Measurements from ENCODE around the gene PPP2R3A. TPM values are rescaled to one million over a fixed set of nuclear protein-coding genes. Genes with fewer than 3 reads are reported as not detected.

Gene PPP2R3A
- total RNA-seq, 4 donors from 2014 or later, result 6.8 to 9.6 (median 8.2) TPM

GRCh38 chr3:136022529-136023263 lies 57.2 kb downstream of the PPP2R3A start:
- TF ChIP-seq, protein P1, sequence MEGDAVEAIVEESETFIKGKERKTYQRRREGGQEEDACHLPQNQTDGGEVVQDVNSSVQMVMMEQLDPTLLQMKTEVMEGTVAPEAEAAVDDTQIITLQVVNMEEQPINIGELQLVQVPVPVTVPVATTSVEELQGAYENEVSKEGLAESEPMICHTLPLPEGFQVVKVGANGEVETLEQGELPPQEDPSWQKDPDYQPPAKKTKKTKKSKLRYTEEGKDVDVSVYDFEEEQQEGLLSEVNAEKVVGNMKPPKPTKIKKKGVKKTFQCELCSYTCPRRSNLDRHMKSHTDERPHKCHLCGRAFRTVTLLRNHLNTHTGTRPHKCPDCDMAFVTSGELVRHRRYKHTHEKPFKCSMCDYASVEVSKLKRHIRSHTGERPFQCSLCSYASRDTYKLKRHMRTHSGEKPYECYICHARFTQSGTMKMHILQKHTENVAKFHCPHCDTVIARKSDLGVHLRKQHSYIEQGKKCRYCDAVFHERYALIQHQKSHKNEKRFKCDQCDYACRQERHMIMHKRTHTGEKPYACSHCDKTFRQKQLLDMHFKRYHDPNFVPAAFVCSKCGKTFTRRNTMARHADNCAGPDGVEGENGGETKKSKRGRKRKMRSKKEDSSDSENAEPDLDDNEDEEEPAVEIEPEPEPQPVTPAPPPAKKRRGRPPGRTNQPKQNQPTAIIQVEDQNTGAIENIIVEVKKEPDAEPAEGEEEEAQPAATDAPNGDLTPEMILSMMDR (IDR thresholded peaks at IDR 0.05), result no peak
- no peak for DNase-seq (ENCODE audit: low spot score)
- no peak for ATAC-seq (ENCODE audit: low FRiP score)

GRCh38 chr3:136023264-136023978 lies 57.9 kb downstream of the PPP2R3A start:
- TF ChIP-seq, protein P1 (IDR thresholded peaks at IDR 0.05), result no peak
- no peak for ATAC-seq (ENCODE audit: low FRiP score)
- DNase-seq (ENCODE audit: low spot score), result no peak

GRCh38 chr3:136036306-136036705 lies 70.8 kb downstream of the PPP2R3A start:
- no peak for ATAC-seq (ENCODE audit: low FRiP score)
- TF ChIP-seq, protein P1 (IDR thresholded peaks at IDR 0.05), result no peak

GRCh38 chr3:136038668-136039067 lies 73.1 kb downstream of the PPP2R3A start:
- ATAC-seq (ENCODE audit: low FRiP score) (no peak), DNase-seq (ENCODE audit: low spot score) (no peak)
- TF ChIP-seq, protein P1 (IDR thresholded peaks at IDR 0.05), result no peak

More at GRCh38 chr3:136036306-136036705, 70.8 kb downstream of the PPP2R3A start:
- no peak for DNase-seq (ENCODE audit: low spot score)

GRCh38 chr3:136042608-136043221 lies 77.2 kb downstream of the PPP2R3A start:
- TF ChIP-seq, protein P1 (IDR thresholded peaks at IDR 0.05), result no peak
- ATAC-seq (ENCODE audit: low FRiP score), result no peak
- no peak for DNase-seq (ENCODE audit: low spot score)

- DNase-seq (ENCODE audit: low spot score), result no peak
- TF ChIP-seq, protein P1 (IDR thresholded peaks at IDR 0.05), result no peak
- no peak for ATAC-seq (ENCODE audit: low FRiP score)
Measured at GRCh38 chr3:136044980-136045745, 79.6 kb downstream of the PPP2R3A start.

All from omental fat pad (tissue), 4 donors.